Nephron progenitor cell (in vitro differentiated cells): ENCODE results near the gene ADIRF.
"Not testable (repeated sequence)": the region's sequence is repeated elsewhere in the genome, so short reads cannot be mapped to it uniquely, and the experiment has no call there.

Experiments used
- DNase-seq: peaks from one replicate; pipeline ENCODE4 v3.0.0; 2021
- H3K27ac Mint-ChIP-seq: 2 replicates; pipeline ENCODE4 v1.8.0; 2021; ENCODE audit warnings: mild to moderate bottlenecking, moderate library complexity, mixed read lengths
- H3K27me3 Mint-ChIP-seq: 2 replicates; pipeline ENCODE4 v1.8.0; 2021; ENCODE audit warnings: mild to moderate bottlenecking, low read depth, mixed read lengths; ENCODE audit not compliant: poor library complexity
- H3K36me3 Mint-ChIP-seq: 2 replicates; pipeline ENCODE4 v1.8.0; 2021; ENCODE audit warnings: low read depth, mixed read lengths
- H3K4me1 Mint-ChIP-seq: 2 replicates; pipeline ENCODE4 v1.8.0; 2021; ENCODE audit warnings: mixed read lengths
- H3K4me3 Mint-ChIP-seq: 2 replicates; pipeline ENCODE4 v1.8.0; 2021; ENCODE audit warnings: mild to moderate bottlenecking, moderate library complexity, mixed read lengths
- H3K9me3 Mint-ChIP-seq: 2 replicates; pipeline ENCODE4 v1.8.0; 2021; ENCODE audit warnings: mild to moderate bottlenecking, moderate library complexity, mixed read lengths
- TF ChIP-seq, protein P1 (sequence below): fragments of 200-600 bp; sonication (generic); IDR thresholded peaks from 2 replicates; pipeline ENCODE4 v1.5.0; 2021; ENCODE audit warnings: antibody characterized with exemption

Gene ADIRF

GRCh38 chr10:86952106-86952505, 16.2 kb upstream of the ADIRF start:
- Mint-ChIP-seq H3K27me3 (no peaks in the 10 kb centered on the region), H3K4me1 (peaks cover 51% of the 10 kb centered on the region), H3K36me3 (peaks cover 31% of the 10 kb centered on the region), H3K9me3 (peaks cover 45% of the 10 kb centered on the region), H3K27ac (no peak overlapping the region), H3K4me3 (no peak overlapping the region)
- TF ChIP-seq, protein P1, sequence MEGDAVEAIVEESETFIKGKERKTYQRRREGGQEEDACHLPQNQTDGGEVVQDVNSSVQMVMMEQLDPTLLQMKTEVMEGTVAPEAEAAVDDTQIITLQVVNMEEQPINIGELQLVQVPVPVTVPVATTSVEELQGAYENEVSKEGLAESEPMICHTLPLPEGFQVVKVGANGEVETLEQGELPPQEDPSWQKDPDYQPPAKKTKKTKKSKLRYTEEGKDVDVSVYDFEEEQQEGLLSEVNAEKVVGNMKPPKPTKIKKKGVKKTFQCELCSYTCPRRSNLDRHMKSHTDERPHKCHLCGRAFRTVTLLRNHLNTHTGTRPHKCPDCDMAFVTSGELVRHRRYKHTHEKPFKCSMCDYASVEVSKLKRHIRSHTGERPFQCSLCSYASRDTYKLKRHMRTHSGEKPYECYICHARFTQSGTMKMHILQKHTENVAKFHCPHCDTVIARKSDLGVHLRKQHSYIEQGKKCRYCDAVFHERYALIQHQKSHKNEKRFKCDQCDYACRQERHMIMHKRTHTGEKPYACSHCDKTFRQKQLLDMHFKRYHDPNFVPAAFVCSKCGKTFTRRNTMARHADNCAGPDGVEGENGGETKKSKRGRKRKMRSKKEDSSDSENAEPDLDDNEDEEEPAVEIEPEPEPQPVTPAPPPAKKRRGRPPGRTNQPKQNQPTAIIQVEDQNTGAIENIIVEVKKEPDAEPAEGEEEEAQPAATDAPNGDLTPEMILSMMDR = no peak
- DNase-seq = no peak

DNA sequence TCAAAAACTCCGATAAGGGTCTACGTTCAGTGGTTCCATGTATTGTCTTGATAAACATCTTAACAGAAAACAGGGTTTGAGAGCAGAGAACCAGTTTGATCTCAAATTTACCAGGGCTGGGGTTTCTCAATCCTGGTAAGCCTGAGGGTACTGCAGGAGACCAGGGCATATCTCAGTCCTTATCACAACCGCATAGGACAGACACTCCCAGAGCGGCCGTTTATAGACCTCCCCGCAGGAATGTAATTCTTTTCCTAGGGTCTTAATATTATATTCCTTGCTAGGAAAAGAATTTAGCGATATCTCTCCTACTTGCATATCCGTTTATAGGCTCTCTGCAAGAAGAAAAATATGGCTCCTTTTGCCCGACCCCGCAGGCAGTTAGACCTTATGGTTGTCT, 15.6 kb upstream of the ADIRF start:
- H3K27ac Mint-ChIP-seq, H3K27me3 Mint-ChIP-seq: not testable (repeated sequence)
- peaks cover 56% of the 10 kb centered on the region for H3K4me1 Mint-ChIP-seq

DNA sequence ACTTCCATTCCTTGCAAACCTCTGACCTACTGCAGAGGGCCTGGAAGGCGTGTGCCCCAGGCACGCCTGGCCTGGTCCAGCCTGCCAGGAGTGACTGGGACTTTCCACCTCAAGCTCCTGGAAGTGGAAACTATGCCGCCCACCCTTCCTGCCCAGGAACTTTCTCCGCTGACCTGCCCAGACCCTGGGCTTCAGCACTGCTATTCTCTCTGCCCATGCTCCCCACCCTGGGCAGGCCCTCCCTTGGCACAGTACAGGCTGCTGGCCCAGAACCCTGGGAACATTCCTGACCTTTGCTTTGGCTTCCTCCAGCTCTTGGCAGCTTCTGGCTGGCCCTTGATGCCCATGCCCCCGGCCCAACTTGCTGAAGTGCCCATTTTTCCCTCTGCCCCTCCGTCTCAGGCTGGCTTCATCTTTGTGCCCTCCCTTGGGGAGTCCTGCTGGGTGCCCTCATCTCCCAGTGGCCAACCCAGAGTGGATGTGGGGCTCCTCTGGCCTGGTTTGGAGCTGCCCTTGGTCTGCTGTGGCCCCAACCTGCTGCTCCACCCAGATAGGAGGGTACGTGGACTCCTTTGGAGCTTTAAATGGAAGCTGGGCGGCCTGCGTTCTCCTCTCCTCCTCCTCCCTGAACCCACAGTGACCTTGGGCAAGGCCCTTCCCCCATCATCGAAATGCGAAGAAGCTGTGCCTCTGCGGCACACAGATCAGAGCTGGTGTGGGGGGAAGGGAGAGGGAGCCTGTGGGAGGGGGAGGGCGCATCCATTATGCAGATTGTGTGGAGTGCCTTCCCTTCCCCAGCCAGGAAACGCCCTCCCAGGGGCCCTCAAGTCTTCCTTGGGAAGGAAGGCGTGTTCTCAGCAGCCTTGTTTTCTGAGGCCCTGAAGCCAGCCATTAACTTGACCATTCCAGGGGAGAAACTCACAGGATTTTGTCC, 14.3 kb upstream of the ADIRF start:
- Mint-ChIP-seq H3K9me3 (peaks cover 39% of the 10 kb centered on the region), H3K4me3 (peak overlapping the region; percentile 57), H3K36me3 (peaks cover 25% of the 10 kb centered on the region), H3K27me3 (no peaks in the 10 kb centered on the region), H3K4me1 (peaks cover 69% of the 10 kb centered on the region), H3K27ac (peak overlapping the region; percentile 97)
- DNase-seq = peak; percentile 77
- TF ChIP-seq, protein P1 = no peak

More for the DNA sequence above, 15.6 kb upstream of the ADIRF start:
- Mint-ChIP-seq H3K36me3 (peaks cover 31% of the 10 kb centered on the region), H3K9me3 (peaks cover 45% of the 10 kb centered on the region)
- not testable (repeated sequence) for H3K4me3 Mint-ChIP-seq, DNase-seq

DNA sequence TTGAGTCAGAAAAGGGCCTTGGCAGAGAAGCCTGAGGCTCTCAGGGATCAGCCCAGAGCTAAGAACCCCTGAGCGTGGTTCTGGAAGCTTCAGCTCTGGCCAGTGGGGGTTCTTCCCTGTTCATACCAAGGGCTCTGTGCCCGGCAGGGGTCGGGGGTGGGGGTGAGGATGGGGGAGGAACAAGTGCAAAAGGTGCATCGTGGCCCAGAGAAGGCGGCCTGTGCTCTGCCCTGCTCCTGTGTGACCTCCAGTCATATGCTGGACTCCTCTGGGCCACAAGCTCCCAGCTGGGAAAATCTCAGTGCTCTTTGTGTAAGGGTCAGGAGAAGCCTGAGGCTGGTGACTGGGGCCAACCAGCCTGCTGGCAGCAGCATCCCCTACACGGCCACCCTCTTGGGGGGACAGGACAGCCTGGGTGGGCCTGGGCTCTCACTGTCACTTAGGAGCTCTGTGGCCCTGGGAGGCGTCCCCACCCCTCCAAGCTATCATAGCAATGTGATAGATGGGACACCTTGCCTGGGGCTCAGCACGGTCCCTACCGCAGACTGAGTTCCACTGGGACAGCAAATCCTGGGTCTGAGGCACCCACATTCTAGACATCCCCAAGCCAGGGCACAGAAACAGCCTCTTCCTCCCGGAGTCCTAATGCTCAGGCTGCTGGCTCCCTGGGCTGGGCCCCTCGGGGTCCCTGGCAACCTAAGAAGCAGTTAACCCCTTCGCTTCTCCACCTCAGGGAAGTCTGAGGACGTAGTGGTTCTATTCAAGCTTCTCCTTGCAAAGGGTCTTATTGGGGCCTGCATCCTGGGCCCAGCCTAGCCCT, 13.4 kb upstream of the ADIRF start:
- no peak for DNase-seq
- H3K27me3 Mint-ChIP-seq = no peaks in the 10 kb centered on the region
- TF ChIP-seq, protein P1 = no peak
- peak overlapping the region; percentile 97 for H3K27ac Mint-ChIP-seq
- H3K9me3 Mint-ChIP-seq = peaks cover 39% of the 10 kb centered on the region
- peaks cover 25% of the 10 kb centered on the region for H3K36me3 Mint-ChIP-seq
- H3K4me3 Mint-ChIP-seq = peak overlapping the region; percentile 57
- peaks cover 78% of the 10 kb centered on the region for H3K4me1 Mint-ChIP-seq

- H3K36me3 Mint-ChIP-seq = peaks cover 19% of the 10 kb centered on the region
- peaks cover 34% of the 10 kb centered on the region for H3K9me3 Mint-ChIP-seq
- peaks cover 84% of the 10 kb centered on the region for H3K4me1 Mint-ChIP-seq
- peak overlapping the region; percentile 18 for H3K4me3 Mint-ChIP-seq
- TF ChIP-seq, protein P1 = no peak
- H3K27me3 Mint-ChIP-seq = no peaks in the 10 kb centered on the region
- peak overlapping the region; percentile 97 for H3K27ac Mint-ChIP-seq
- no peak for DNase-seq
Measured at GRCh38 chr10:86955501-86956194, 12.6 kb upstream of the ADIRF start.
